ENCODE data around the gene NIBAN1.
A peak's percentile ranks its signal among the peaks of the same experiment; 100 is the strongest.
"Not testable (repeated sequence)": the region's sequence is repeated elsewhere in the genome, so short reads cannot be mapped to it uniquely, and the experiment has no call there.

Gene NIBAN1

GRCh38 chr1:184973272-184974055 lies 844 bp downstream of the NIBAN1 start:
- DNase-seq (ENCODE audit: low read depth): peak; percentile 69

GRCh38 chr1:184972315-184973055 lies 1.8 kb downstream of the NIBAN1 start:
- DNase-seq (ENCODE audit: low read depth): peak; percentile 82

- DNase-seq (ENCODE audit: low read depth): peak; percentile 48
Measured at GRCh38 chr1:184971522-184972265, 2.6 kb downstream of the NIBAN1 start.

- peak; percentile 70 for DNase-seq (ENCODE audit: low read depth)
Measured at GRCh38 chr1:184970691-184971161, 3.6 kb downstream of the NIBAN1 start.

GRCh38 chr1:184966989-184967388 lies 7.3 kb downstream of the NIBAN1 start:
- no peak for DNase-seq (ENCODE audit: low read depth)

- DNase-seq (ENCODE audit: low read depth): peak; percentile 51
Measured at GRCh38 chr1:184965944-184966860, 8.1 kb downstream of the NIBAN1 start.

- DNase-seq (ENCODE audit: low read depth): no peak
Measured at GRCh38 chr1:184965439-184965838, 8.9 kb downstream of the NIBAN1 start.

- no peak for DNase-seq (ENCODE audit: low read depth)
Measured at GRCh38 chr1:184959626-184960025, 14.7 kb downstream of the NIBAN1 start.

- DNase-seq (ENCODE audit: low read depth): no peak
Measured at GRCh38 chr1:184958554-184959353, 15.6 kb downstream of the NIBAN1 start.

GRCh38 chr1:184957901-184958300 lies 16.4 kb downstream of the NIBAN1 start:
- not testable (repeated sequence) for DNase-seq (ENCODE audit: low read depth)

- no peak for DNase-seq (ENCODE audit: low read depth)
Measured at GRCh38 chr1:184956999-184957700, 17.2 kb downstream of the NIBAN1 start.

GRCh38 chr1:184954232-184954995 lies 19.9 kb downstream of the NIBAN1 start:
- peak; percentile 64 for DNase-seq (ENCODE audit: low read depth)

- peak; percentile 90 for DNase-seq (ENCODE audit: low read depth)
Measured at GRCh38 chr1:184953600-184954219, 20.6 kb downstream of the NIBAN1 start.

GRCh38 chr1:184952428-184952827 lies 21.9 kb downstream of the NIBAN1 start:
- no peak for DNase-seq (ENCODE audit: low read depth)

- no peak for DNase-seq (ENCODE audit: low read depth)
Measured at GRCh38 chr1:184951788-184952187, 22.5 kb downstream of the NIBAN1 start.

GRCh38 chr1:184950906-184951305 lies 23.4 kb downstream of the NIBAN1 start:
- no peak for DNase-seq (ENCODE audit: low read depth)

GRCh38 chr1:184950227-184950626 lies 24.1 kb downstream of the NIBAN1 start:
- DNase-seq (ENCODE audit: low read depth): no peak

GRCh38 chr1:184947497-184948256 lies 26.6 kb downstream of the NIBAN1 start:
- no peak for DNase-seq (ENCODE audit: low read depth)
